Astrocyte of the cerebellum (primary cell): ENCODE measurements around the gene LTBP2.

Experiments
- DNase-seq: peaks from one replicate; pipeline ENCODE4 v3.0.0-alpha.2; 2011; ENCODE audit warnings: low read depth
- H3K4me3 ChIP-seq: 2 replicates; pipeline ENCODE4 v1.5.1; 2011; ENCODE audit warnings: mild to moderate bottlenecking, low read depth, low read length, moderate library complexity
- in situ Hi-C: cut with HindIII; loops from 2 replicates; pipeline ENCODE4 v1.10.0; 2017; ENCODE audit warnings: low sequenced_read_pairs
- TF ChIP-seq, protein P1 (sequence below): IDR thresholded peaks from 2 replicates; pipeline ENCODE4 v1.5.1; 2012; ENCODE audit warnings: low read length, low read depth, moderate library complexity, mild to moderate bottlenecking; ENCODE audit errors: missing control alignments

LTBP2 gene

DNA sequence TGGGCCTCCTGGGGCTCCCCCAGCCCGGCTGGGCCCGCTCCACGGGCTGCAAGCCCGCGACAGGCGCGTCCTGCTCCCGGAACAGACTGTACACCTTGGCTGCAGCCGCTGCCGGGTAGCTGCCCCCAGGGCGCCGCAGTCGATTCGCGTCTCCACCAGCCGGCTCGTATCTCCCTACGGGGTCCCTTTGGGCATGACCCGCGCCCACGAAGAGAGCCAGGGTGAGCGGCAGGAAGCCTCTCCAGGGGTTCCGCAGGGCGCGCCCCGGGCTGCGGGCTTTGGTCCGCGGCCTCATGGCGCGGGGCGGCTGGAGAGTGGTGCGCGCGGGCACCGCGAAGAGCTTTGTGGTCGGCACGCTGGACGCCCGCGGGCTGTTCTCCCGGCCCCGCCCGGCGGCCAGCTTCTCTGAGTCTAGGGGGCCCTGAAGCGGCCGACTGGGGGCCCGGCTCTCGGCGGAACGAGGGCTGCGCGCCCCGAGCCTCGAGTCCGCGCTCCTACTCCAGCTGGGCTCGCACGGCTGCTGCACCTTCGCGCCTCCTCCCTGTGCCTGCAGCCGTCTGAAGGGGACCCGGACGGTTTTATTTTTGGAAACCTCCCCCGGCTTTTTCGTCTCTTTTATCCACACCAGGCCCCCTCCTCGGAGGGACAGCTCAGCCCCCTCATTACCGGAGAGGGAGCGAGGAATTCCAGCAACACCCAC, at the start of gene LTBP2:
LTBP2 (minus strand) TSS at position 588 of the 700 bp plus-strand sequence; CDS start at position 295, 293 bp downstream.
- DNase-seq = no peak
- H3K4me3 ChIP-seq = peak within 1 kb of the TSS; percentile 71
- in situ Hi-C loops = no loop called here
- TF ChIP-seq, protein P1, sequence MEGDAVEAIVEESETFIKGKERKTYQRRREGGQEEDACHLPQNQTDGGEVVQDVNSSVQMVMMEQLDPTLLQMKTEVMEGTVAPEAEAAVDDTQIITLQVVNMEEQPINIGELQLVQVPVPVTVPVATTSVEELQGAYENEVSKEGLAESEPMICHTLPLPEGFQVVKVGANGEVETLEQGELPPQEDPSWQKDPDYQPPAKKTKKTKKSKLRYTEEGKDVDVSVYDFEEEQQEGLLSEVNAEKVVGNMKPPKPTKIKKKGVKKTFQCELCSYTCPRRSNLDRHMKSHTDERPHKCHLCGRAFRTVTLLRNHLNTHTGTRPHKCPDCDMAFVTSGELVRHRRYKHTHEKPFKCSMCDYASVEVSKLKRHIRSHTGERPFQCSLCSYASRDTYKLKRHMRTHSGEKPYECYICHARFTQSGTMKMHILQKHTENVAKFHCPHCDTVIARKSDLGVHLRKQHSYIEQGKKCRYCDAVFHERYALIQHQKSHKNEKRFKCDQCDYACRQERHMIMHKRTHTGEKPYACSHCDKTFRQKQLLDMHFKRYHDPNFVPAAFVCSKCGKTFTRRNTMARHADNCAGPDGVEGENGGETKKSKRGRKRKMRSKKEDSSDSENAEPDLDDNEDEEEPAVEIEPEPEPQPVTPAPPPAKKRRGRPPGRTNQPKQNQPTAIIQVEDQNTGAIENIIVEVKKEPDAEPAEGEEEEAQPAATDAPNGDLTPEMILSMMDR = no peak

DNA sequence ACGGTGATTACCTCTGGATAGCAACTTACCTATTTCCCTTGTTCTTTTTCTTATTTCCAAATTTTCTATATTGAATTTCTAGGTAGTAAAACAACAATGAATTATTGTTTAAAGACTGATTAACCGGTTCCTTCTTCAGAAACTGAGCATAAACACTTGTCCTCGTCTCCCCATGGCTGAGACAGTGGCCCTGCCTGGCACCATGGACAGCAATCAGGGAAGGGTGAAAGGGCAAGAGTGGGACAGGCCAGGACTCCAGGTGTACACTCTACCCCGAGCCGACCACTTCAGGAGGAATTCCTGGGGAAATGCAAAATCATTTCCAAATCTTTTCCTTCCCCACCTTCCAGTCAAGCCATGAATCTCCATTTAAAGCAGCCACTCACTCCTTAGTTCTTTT, 48.8 kb upstream of the LTBP2 start:
- TF ChIP-seq, protein P1 = no peak
- DNase-seq = no peak
- in situ Hi-C loops = loop anchor here (5.0 kb wide), 1 partner anchor 39 kb away; no protein-coding TSS in a partner anchor
- H3K4me3 ChIP-seq = no peak overlapping the region

DNA sequence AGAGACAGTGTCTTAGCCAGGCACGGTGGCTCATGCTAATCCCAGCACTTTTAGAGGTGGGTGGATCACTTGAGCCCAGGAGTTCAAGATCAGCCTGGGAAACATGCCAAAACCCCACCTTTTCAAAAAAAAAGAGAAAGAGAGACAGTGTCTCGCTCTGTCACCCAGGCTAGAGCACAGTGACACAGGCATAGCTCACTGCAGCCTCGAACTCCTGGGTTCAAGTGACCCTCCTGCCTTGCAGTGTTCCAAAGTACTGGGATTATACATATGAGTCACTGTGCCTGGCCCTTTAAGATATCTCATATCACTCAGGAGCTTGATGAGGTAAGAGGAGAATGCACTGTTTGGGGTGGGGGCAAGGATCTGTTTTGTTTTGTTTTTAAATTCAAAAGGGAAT, 48.1 kb upstream of the LTBP2 start:
- in situ Hi-C loops = loop anchor here (5.0 kb wide), 1 partner anchor 38 kb away; no protein-coding TSS in a partner anchor
- TF ChIP-seq, protein P1 = no peak
- no peak for DNase-seq
- H3K4me3 ChIP-seq = no peak overlapping the region

DNA sequence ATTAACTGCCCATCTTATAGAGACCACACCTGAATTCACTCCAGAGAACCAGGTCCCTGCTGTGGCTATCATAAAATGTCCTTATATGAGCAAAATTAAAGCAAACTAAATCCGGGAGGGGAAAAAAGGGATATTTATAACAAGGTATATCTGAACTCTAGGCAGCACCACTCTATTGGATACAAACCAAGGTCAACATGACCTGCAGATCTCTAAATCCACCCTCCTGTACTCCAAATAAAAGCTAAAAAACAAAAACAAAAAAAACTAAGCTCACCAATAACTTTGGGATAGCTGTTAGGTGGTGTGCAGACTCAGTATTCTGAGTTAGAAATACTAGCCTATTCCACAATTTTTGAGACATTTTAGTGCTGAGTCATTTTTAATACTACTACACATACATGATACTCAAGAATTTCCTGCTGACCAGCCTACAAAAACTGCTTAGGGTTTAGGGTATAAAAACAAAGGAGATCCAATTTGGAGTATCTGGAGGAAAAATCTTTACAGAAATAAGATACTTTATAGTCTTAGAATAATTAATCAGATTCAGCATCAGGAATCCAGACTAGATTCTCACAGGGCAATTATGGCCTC, 46.6 kb upstream of the LTBP2 start:
- TF ChIP-seq, protein P1 = no peak
- in situ Hi-C loops = no loop called here
- DNase-seq = no peak
- H3K4me3 ChIP-seq = no peak overlapping the region

DNA sequence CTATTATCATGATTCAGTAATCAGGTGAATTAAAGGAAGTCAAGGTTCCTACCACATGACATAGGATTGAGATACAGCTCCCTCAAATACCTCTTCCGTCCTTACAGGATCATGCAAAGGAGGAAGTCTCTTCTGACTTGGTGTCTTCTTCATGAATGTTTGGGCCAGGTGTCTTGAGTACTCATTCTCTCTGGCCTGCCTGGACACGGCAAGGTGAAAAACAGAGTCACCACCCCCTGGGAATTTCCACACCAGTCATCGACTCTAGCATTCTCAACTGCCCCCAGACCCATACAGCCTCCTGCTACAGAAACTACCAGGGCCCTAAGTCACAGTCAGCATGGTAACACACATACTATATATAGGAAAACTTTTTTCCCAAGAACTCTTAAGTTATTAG, 44.9 kb upstream of the LTBP2 start:
- TF ChIP-seq, protein P1 = no peak
- in situ Hi-C loops = no loop called here
- DNase-seq = no peak
- H3K4me3 ChIP-seq = no peak overlapping the region

DNA sequence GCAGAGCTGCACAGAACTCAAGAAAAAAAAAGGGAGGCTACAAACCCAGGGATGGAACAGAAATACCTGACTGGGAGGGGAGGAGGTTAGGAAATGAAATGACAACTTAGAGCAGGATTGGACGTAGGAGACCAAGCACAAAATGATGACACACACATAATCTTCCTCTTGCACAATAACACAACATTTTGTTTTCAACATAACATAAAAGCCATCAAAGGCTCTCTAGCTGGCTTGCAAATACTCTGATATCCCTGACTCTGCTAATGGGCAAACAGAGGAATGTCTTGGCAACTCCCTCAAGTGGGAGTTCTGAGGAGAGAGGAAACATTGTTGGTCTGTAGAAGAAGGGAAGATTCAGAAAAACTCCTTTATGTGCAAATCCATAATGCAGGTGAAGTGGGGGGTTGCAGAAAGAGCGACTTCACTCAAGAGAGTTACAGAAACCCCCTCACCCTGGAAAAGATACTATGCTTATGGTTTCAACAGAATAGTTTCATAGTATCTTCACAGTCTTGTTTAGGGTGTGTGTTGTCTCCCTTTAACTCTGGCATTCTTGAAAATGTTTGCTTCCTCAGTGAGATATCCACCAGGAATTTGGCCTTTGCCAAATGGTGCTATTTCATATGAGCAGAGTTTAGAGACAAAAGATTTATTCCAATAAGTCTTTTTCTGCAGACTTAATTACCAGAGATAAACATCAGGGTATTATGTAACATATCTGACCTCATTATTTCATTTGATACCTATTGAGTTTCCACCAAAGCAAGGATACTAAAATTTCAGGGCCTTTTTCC, 43.8 kb upstream of the LTBP2 start:
- TF ChIP-seq, protein P1 = no peak
- no peak for DNase-seq
- in situ Hi-C loops = no loop called here
- H3K4me3 ChIP-seq = no peak overlapping the region
